Smooth muscle cell (in vitro differentiated cells): ENCODE data around the gene XRN2. TPM values are rescaled to one million over a fixed set of nuclear protein-coding genes. Genes with fewer than 3 reads are reported as not detected.

Experiments
- DNase-seq: peaks from one replicate; lab custom pipeline; 2025; ENCODE audit not compliant: unreplicated experiment; lab: John Stamatoyannopoulos, UW
- H2AFZ ChIP-seq: fragments of 200-600 bp; sonication (generic); 2 replicates; pipeline ENCODE4 v1.6.0; 2016; ENCODE audit warnings: antibody characterized with exemption, low read depth, mild to moderate bottlenecking
- H3F3A ChIP-seq: fragments of 200-600 bp; sonication (generic); 2 replicates; pipeline ENCODE4 v1.6.0; 2017; ENCODE audit warnings: antibody characterized with exemption, low read depth
- H3K27ac ChIP-seq: fragments of 200-600 bp; sonication (generic); 2 replicates; pipeline ENCODE4 v1.5.1; 2016; ENCODE audit warnings: low read depth, mild to moderate bottlenecking
- H3K27me3 ChIP-seq: fragments of 200-600 bp; sonication (generic); 2 replicates; pipeline ENCODE4 v1.6.1; 2016; ENCODE audit warnings: low read depth, mild to moderate bottlenecking
- H3K36me3 ChIP-seq: fragments of 200-600 bp; sonication (generic); 2 replicates; pipeline ENCODE4 v1.5.1; 2016; ENCODE audit warnings: low read depth
- H3K4me1 ChIP-seq: fragments of 200-600 bp; sonication (generic); 2 replicates; pipeline ENCODE4 v1.5.1; 2016; ENCODE audit warnings: low read depth
- H3K4me2 ChIP-seq: fragments of 200-600 bp; sonication (generic); 2 replicates; pipeline ENCODE4 v1.6.0; 2016; ENCODE audit warnings: mild to moderate bottlenecking
- H3K4me3 ChIP-seq: fragments of 200-600 bp; sonication (generic); 2 replicates; pipeline ENCODE4 v1.5.1; 2016; ENCODE audit warnings: mild to moderate bottlenecking
- H3K79me2 ChIP-seq: fragments of 200-600 bp; sonication (generic); 2 replicates; pipeline ENCODE4 v1.6.0; 2016; ENCODE audit warnings: low read depth, mild to moderate bottlenecking
- H3K9ac ChIP-seq: fragments of 200-600 bp; sonication (generic); 2 replicates; pipeline ENCODE4 v1.6.0; 2016; ENCODE audit warnings: low read depth
- H3K9me3 ChIP-seq: fragments of 200-600 bp; sonication (generic); replicated peaks from 2 replicates; pipeline ENCODE4 v1.5.1; 2016; ENCODE audit warnings: low read depth
- H4K20me1 ChIP-seq: fragments of 200-600 bp; sonication (generic); 2 replicates; pipeline ENCODE4 v1.6.0; 2016; ENCODE audit warnings: low read depth
- CTCF ChIP-seq: fragments of 200-600 bp; sonication (generic); IDR thresholded peaks from 2 replicates; pipeline ENCODE4 v1.5.1; 2017; ENCODE audit warnings: borderline replicate concordance, mild to moderate bottlenecking, antibody characterized with exemption; ENCODE audit not compliant: insufficient read depth, poor library complexity, severe bottlenecking
- WGBS: methylation state at CpG from one replicate; pipeline ENCODE4 v1.1.7; 2016; ENCODE audit warnings: low lambda C conversion rate; 5-methylcytosine and 5-hydroxymethylcytosine counted together
- polyA plus RNA-seq: library from polyadenylated mRNA; unstranded; fragments of >200 nt; fragmentation: Nextera tagmentation; extraction: Ambion mirVana; gene quantifications from 2 replicates; pipeline ENCODE4 v1.2.1, GENCODE V29; 2016
- total RNA-seq: library from RNA; depleted of rRNA; stranded (reverse); fragments of >200 nt; gene quantifications from 2 replicates; pipeline ENCODE4 v1.2.3, GENCODE V29; 2014

The XRN2 gene
- total and polyA plus RNA-seq, 2 experiments from 2014 or later: 43.4 to 83.7 TPM

- no peaks in the 10 kb centered on the region for H3K4me1 ChIP-seq
- no peak for TF ChIP-seq CTCF
- no peak overlapping the region for H3K4me2 ChIP-seq
- H3K4me3 ChIP-seq: no peak overlapping the region
- no peaks in the 10 kb centered on the region for H3F3A ChIP-seq
- H4K20me1 ChIP-seq: peaks cover 96% of the 10 kb centered on the region
- no peaks in the 10 kb centered on the region for H3K27me3 ChIP-seq
- H3K36me3 ChIP-seq: no peaks in the 10 kb centered on the region
- no peak for DNase-seq
- H2AFZ ChIP-seq: no peak overlapping the region
- peaks cover 100% of the 10 kb centered on the region for H3K79me2 ChIP-seq
- no peak overlapping the region for H3K9ac ChIP-seq
- H3K9me3 ChIP-seq: no peaks in the 10 kb centered on the region
- peak overlapping the region; percentile 28 for H3K27ac ChIP-seq
- WGBS: 80% methylated on average over 3 of the region's 3 CpGs
Measured at GRCh38 chr20:21322921-21323331, 19.8 kb downstream of the XRN2 start.

- Histone ChIP-seq H3K4me2 (peak overlapping the region; percentile 20), H2AFZ (no peak overlapping the region), H3K9me3 (no peaks in the 10 kb centered on the region), H3K9ac (no peak overlapping the region), H3K36me3 (no peaks in the 10 kb centered on the region), H3K4me1 (no peaks in the 10 kb centered on the region), H3F3A (no peaks in the 10 kb centered on the region), H3K79me2 (peaks cover 100% of the 10 kb centered on the region), H4K20me1 (peaks cover 96% of the 10 kb centered on the region), H3K27ac (peak overlapping the region; percentile 28), H3K27me3 (no peaks in the 10 kb centered on the region), H3K4me3 (no peak overlapping the region)
- no peak for TF ChIP-seq CTCF
- DNase-seq: no peak
- whole genome bisulfite sequencing: 67% methylated on average over 3 of the region's 3 CpGs
Measured at GRCh38 chr20:21323640-21324039, 20.5 kb downstream of the XRN2 start.

DNA sequence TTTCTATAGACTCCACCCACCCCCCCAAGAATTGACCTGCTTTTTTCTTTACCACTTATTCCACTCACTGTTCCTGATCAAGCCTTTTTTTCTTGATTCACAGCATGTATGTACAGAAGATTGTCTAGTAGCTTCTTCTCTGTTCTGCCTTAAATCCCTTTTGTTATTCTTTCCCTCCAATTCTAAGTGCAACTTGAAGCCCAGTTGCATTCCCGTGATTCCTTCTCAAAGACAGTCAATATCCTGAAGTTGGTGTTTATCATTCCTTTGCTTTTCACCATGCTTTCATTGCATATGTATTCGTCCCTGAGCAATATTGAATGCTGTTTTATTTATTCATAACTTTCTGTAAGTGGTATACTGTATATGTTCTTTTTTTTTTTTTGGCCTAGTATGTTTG is 21.0 kb downstream of the XRN2 start:
- no peaks in the 10 kb centered on the region for H3K27me3 ChIP-seq
- TF ChIP-seq CTCF: no peak
- no peak overlapping the region for H3K4me3 ChIP-seq
- no peak for DNase-seq
- no peaks in the 10 kb centered on the region for H3K9me3 ChIP-seq
- H3K36me3 ChIP-seq: no peaks in the 10 kb centered on the region
- H3F3A ChIP-seq: no peaks in the 10 kb centered on the region
- H2AFZ ChIP-seq: no peak overlapping the region
- peaks cover 100% of the 10 kb centered on the region for H3K79me2 ChIP-seq
- H3K4me1 ChIP-seq: no peaks in the 10 kb centered on the region
- H3K4me2 ChIP-seq: peak overlapping the region; percentile 20
- WGBS: 77% methylated on average over 2 of the region's 2 CpGs
- no peak overlapping the region for H3K9ac ChIP-seq
- peaks cover 96% of the 10 kb centered on the region for H4K20me1 ChIP-seq
- H3K27ac ChIP-seq: no peak overlapping the region

- H3K27ac ChIP-seq: no peak overlapping the region
- no peak for TF ChIP-seq CTCF
- peaks cover 98% of the 10 kb centered on the region for H4K20me1 ChIP-seq
- no peaks in the 10 kb centered on the region for H3K27me3 ChIP-seq
- WGBS: 97% methylated on average over 1 of the region's 1 CpG
- H3K9me3 ChIP-seq: no peaks in the 10 kb centered on the region
- H2AFZ ChIP-seq: no peak overlapping the region
- H3K9ac ChIP-seq: no peak overlapping the region
- no peaks in the 10 kb centered on the region for H3F3A ChIP-seq
- H3K36me3 ChIP-seq: no peaks in the 10 kb centered on the region
- DNase-seq: no peak
- no peak overlapping the region for H3K4me2 ChIP-seq
- no peak overlapping the region for H3K4me3 ChIP-seq
- H3K79me2 ChIP-seq: peaks cover 93% of the 10 kb centered on the region
- no peaks in the 10 kb centered on the region for H3K4me1 ChIP-seq
Measured at GRCh38 chr20:21325296-21325695, 22.2 kb downstream of the XRN2 start.
